ENCODE data around the gene GNPAT. TPM values are rescaled to one million over a fixed set of nuclear protein-coding genes. Genes with fewer than 3 reads are reported as not detected.
"Not testable (repeated sequence)": the region's sequence is repeated elsewhere in the genome, so short reads cannot be mapped to it uniquely, and the experiment has no call there.

GNPAT gene
- total and polyA plus RNA-seq, 5 experiments from 2014 or later, result 23.3 to 38.6 (median 34.5) TPM

DNA sequence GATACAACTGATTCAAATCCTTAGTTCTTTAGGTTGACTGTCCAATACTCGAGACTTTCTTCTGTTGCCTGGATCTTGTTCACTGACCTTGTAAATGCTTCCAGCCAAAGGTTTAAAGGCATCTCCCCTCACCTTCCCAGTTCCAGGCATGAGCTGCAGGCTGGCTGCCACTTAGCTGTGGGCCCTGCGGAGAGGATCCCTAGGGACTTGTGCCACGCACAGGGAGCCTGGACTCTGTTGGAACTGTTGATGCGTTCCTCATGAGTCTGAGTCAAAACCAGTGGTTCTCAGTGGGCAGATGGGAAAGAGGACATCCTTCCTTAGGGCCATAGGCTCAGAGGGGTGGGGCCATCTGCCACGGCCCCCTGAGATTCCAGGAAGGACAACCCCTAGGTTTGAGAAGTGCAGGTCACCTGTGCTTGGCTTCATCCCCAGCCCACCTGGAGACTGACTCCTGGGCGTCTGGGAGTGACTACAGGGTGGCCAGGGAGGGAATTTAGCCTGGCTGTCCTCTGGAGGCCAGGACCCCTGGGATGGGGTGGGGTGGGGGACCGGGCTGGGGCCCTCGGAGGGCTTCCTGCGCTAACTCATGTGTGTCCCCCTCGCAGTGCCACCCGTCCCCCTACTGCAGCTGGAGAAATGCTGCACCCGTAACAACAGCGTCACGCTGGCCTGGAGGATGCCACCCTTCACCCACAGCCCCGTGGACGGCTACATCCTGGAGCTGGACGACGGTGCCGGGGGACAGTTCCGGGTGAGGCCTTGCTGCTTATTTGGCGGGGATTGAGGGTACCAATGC lies 37.6 kb upstream of the GNPAT start:
- H3K4me1 Mint-ChIP-seq, result peaks cover 2 to 14% (median 7%) of the 10 kb centered on the region in 4 donors
- POLR2A ChIA-PET, result no interaction called here
- H3K27me3 Mint-ChIP-seq, result peaks cover 3 to 10% (median 6%) of the 10 kb centered on the region in 5 donors
- DNase-seq (peak in 1 of 10 donors; percentile 58), ATAC-seq (no peak)
- no peaks in the 10 kb centered on the region for H3K9me3 Mint-ChIP-seq
- H3K36me3 Mint-ChIP-seq, result no peaks in the 10 kb centered on the region
- H3K27ac Mint-ChIP-seq, result no peak overlapping the region
- no peak overlapping the region for H3K4me3 Mint-ChIP-seq

GRCh38 chr1:231206856-231207255 lies 34.2 kb upstream of the GNPAT start:
- Mint-ChIP-seq H3K27me3 (peaks cover 0 to 9% (median 3%) of the 10 kb centered on the region in 5 donors), H3K36me3 (no peaks in the 10 kb centered on the region), H3K4me1 (peaks cover 8 to 18% (median 11%) of the 10 kb centered on the region in 4 donors), H3K27ac (no peak overlapping the region), H3K4me3 (no peak overlapping the region), H3K9me3 (no peaks in the 10 kb centered on the region)
- no peak for DNase-seq
- POLR2A ChIA-PET, result no interaction called here
- ATAC-seq, result no peak

- no peaks in the 10 kb centered on the region for H3K36me3 Mint-ChIP-seq
- peaks cover 0 to 9% (median 3%) of the 10 kb centered on the region in 5 donors for H3K27me3 Mint-ChIP-seq
- no peak overlapping the region for H3K27ac Mint-ChIP-seq
- no peaks in the 10 kb centered on the region for H3K9me3 Mint-ChIP-seq
- DNase-seq, result no peak
- ATAC-seq, result no peak
- H3K4me1 Mint-ChIP-seq, result peaks cover 5 to 16% (median 12%) of the 10 kb centered on the region in 4 donors
- POLR2A ChIA-PET, result interaction anchor here (0.6 kb wide), 1 partner anchor 52 kb away, joined by 3 read pairs; no protein-coding TSS in a partner anchor
- no peak overlapping the region for H3K4me3 Mint-ChIP-seq
These were observed 33.6 kb upstream of the GNPAT start for GRCh38 chr1:231207437-231207836.

DNA sequence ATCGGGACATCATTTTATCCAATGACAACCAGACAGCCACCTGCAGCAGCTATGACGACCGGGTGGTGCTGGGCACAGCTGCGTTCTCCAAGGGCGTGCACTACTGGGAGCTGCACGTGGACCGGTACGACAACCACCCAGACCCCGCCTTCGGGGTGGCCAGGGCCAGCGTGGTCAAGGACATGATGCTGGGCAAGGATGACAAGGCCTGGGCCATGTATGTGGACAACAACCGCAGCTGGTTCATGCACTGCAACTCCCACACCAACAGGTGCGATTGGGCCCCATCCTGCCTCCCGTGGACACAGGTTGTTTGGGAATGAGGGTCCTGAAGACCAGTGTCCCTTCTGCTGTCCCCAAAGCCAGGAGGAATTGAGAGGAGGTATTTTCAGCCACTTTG lies 32.0 kb upstream of the GNPAT start:
- ATAC-seq (no peak), DNase-seq (peak in 1 of 10 donors; percentile 52)
- peaks cover 0 to 7% (median 0%) of the 10 kb centered on the region in 5 donors for H3K27me3 Mint-ChIP-seq
- H3K4me3 Mint-ChIP-seq, result no peak overlapping the region
- POLR2A ChIA-PET, result no interaction called here
- H3K4me1 Mint-ChIP-seq, result peaks cover 5 to 13% (median 12%) of the 10 kb centered on the region in 4 donors
- H3K36me3 Mint-ChIP-seq, result no peaks in the 10 kb centered on the region
- H3K9me3 Mint-ChIP-seq, result no peaks in the 10 kb centered on the region
- H3K27ac Mint-ChIP-seq, result no peak overlapping the region

GRCh38 chr1:231209531-231209930 lies 31.5 kb upstream of the GNPAT start:
- no peak overlapping the region for H3K4me3 Mint-ChIP-seq
- POLR2A ChIA-PET, result no interaction called here
- H3K27me3 Mint-ChIP-seq, result peaks cover 0 to 5% (median 0%) of the 10 kb centered on the region in 5 donors
- no peak for DNase-seq
- no peak overlapping the region for H3K27ac Mint-ChIP-seq
- no peaks in the 10 kb centered on the region for H3K36me3 Mint-ChIP-seq
- peaks cover 5 to 13% (median 12%) of the 10 kb centered on the region in 4 donors for H3K4me1 Mint-ChIP-seq
- H3K9me3 Mint-ChIP-seq, result no peaks in the 10 kb centered on the region
- ATAC-seq, result no peak

DNA sequence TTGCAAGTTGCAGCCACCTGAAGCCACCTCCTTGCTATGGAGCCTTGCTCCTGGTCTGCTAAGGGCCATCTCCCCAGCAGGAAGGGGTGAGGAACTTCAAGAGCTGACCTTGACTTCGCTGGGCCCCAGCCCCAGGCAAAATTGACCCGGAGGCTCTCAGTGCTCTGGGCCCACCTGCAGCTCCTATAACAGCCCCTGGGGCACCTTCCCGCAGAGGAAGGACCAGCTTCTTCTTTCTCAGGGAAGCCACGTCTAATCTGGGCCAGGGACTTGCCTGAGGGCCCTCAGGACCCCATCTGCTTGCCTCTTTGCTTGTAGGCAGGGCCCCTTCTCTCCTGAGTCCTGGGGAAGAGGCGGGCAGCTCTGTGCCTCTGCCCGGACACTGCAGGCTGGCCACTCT lies 30.9 kb upstream of the GNPAT start:
- POLR2A ChIA-PET, result interaction anchor here (0.6 to 1.3 kb wide), 3 partner anchors 49 to 170 kb away, joined by 3 to 5 read pairs (median 3); partner anchors contain the start of gene FAM89A
- ATAC-seq (no peak), DNase-seq (no peak)
- Mint-ChIP-seq H3K4me1 (peaks cover 5 to 19% (median 15%) of the 10 kb centered on the region in 4 donors), H3K27me3 (peaks cover 0 to under 1% (median 0%) of the 10 kb centered on the region in 5 donors), H3K9me3 (no peaks in the 10 kb centered on the region), H3K36me3 (no peaks in the 10 kb centered on the region), H3K4me3 (no peak overlapping the region), H3K27ac (no peak overlapping the region)

DNA sequence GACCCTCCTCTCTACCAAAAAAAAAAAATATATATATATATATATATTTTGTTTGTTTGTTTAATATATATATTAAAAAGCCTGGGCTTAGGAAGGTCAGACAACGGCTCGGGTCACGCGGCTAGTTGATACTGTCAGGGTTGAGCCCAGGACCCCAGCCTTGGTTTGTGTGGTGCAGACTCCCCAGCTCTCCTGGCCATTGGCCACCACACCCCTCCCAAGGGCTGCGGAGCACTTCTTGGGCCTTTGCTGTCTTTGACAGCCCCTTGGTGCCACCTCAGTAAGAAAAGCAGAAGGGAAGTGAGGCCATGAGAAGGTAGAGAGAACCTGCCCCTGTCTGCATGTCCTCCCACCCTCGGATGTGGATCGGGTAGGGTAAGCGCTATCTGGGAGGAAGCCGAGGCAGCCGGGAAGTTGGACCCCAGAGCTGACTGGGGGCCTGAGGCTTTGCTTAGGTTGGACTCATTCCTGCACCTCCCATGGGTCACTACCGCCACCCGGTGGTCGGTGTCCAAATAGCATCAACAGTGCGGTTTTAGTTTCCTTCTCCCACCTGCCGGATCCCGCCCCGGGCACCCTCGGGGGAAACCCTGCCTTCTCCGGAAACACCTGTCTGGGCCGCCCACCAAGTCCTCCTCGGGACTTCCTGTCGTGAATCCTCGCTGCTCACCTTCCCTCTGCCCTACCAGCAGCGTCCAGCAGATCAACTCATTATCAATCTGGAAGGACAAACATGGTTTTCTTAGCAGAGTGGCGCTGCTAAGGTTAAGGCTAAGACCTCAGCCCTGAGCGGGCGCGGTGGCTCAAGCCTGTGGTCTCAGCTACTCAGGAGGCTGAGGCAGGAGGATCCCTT lies 29.8 kb upstream of the GNPAT start:
- H3K4me3 Mint-ChIP-seq, result peak overlapping the region; percentile 71 to 95 (median 91)
- no peaks in the 10 kb centered on the region for H3K36me3 Mint-ChIP-seq
- ATAC-seq, result peak; percentile 90 to 94
- POLR2A ChIA-PET, result interaction anchor here (0.7 to 1.3 kb wide), 2 partner anchors 113 to 171 kb away, joined by 3 read pairs; partner anchors contain the start of gene FAM89A
- no peaks in the 10 kb centered on the region for H3K9me3 Mint-ChIP-seq
- peaks cover 10 to 30% (median 24%) of the 10 kb centered on the region in 4 donors for H3K4me1 Mint-ChIP-seq
- peak overlapping the region; percentile 41 to 92 (median 68) for H3K27ac Mint-ChIP-seq
- DNase-seq, result peak; percentile 82 to 93 (median 88)
- no peaks in the 10 kb centered on the region for H3K27me3 Mint-ChIP-seq

DNA sequence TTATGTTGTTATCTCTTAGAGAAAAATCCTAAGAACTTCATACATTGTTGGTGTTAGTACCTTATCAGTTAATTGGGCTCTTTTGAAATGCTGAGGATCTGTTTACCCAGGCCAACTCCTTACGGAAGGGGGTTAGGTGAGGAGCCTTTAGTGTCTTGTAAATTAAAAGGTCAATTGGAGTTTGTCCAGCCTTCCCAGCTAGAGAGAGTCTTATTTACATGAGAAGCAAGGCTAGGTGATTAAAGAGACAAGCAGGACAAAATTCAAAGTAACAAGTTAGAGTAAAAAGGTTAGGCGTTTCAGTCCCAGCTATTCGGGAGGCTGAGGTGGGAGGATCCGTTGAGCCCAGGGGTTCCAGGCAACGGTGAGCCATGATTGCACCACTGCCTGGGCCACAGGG lies 28.7 kb upstream of the GNPAT start:
- H3K9me3 Mint-ChIP-seq, ATAC-seq, DNase-seq, POLR2A ChIA-PET, H3K27me3 Mint-ChIP-seq, H3K36me3 Mint-ChIP-seq: not testable (repeated sequence)
- H3K4me1 Mint-ChIP-seq, result peaks cover 11 to 32% (median 25%) of the 10 kb centered on the region in 4 donors
- H3K4me3 Mint-ChIP-seq, result peak overlapping the region in 1 of 10 donors; percentile 86
- H3K27ac Mint-ChIP-seq, result peak overlapping the region in 5 of 10 donors; percentile 1 to 92 (median 41)

DNA sequence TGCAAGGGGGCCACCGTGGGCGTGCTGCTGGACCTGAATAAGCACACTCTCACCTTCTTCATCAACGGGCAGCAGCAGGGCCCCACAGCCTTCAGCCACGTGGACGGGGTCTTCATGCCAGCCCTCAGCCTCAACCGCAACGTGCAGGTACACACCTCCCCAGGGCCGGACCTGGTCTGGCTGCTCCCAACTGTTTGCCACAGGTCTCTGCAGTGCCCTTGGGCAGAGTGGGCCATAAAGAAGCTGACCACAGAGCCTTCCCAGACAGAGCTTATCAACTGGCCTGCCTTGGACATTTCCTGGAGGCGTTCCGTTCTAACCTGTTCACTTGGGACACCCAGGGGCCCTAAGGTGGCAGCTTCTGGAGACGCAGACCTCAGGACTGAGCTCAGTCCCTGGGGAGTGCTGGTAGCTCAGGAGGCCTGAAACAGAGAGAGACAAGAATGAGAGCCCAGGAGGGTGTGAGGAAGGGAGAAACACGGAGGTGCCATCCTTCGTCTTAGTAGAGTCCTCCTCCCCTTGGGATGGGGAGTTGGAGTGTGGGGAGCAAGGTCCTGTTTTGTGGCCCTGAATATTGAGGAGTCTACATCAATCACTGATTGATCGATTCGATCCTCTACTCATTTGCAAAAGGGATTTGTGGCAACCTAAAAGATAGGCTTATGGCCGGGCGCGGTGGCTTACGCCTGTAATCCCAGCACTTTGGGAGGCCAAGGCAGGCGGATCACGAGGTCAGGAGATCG lies 27.0 kb upstream of the GNPAT start:
- Mint-ChIP-seq H3K9me3 (no peaks in the 10 kb centered on the region), H3K27me3 (no peaks in the 10 kb centered on the region), H3K4me1 (peaks cover 11 to 32% (median 25%) of the 10 kb centered on the region in 4 donors), H3K4me3 (peak overlapping the region in 2 of 10 donors; percentile 11 to 41), H3K36me3 (no peaks in the 10 kb centered on the region), H3K27ac (peak overlapping the region in 2 of 10 donors; percentile 38 to 83)
- POLR2A ChIA-PET, result no interaction called here
- no peak for ATAC-seq
- no peak for DNase-seq

- Mint-ChIP-seq H3K36me3 (no peaks in the 10 kb centered on the region), H3K9me3 (no peaks in the 10 kb centered on the region), H3K4me1 (peaks cover 11 to 32% (median 25%) of the 10 kb centered on the region in 4 donors), H3K27me3 (no peaks in the 10 kb centered on the region), H3K27ac (peak overlapping the region in 5 of 10 donors; percentile 37 to 84 (median 75)), H3K4me3 (peak overlapping the region in 7 of 10 donors; percentile 48 to 64 (median 52))
- DNase-seq, result peak in 1 of 10 donors; percentile 13
- POLR2A ChIA-PET, result interaction anchor here (1.5 kb wide), 1 partner anchor 27 kb away, joined by 4 read pairs; no protein-coding TSS in a partner anchor
- ATAC-seq, result peak in 1 of 2 donors; percentile 16
These were observed 25.9 kb upstream of the GNPAT start for GRCh38 chr1:231214918-231215680.

DNA sequence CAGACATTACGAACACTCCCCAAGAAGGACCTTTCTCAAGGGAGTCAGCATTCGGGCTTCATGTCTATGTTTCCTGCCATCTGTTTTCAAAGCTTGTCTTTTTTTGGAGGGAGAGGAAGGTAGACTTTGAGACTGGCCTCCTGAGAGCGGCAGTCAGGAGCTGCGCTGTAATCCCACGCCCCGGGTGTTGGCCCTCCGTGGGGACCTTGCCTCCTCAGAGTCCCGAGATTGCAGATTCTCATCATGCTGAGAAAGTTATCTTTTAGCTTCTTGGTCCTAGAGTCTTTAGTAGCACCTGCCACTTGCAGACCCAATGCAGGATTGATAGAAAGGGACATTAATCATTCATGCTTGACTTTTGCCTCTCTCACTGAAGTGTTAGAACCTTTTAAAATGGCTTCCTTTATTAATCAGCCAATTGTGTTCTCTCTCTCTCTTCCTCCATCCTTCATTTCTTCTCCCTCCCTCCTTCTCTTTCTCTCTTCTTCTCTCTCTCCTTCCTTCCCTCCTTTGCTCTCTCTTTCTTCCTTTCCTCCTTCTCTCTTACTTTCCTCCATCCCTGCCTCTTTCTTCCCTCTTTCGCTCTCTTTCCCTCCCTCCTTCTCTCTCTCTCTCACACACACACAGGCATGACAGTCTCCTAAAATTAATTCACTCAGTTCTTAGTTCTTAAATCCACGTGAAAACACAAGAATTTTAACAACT lies 25.2 kb upstream of the GNPAT start:
- no peaks in the 10 kb centered on the region for H3K27me3 Mint-ChIP-seq
- peak overlapping the region in 8 of 10 donors; percentile 3 to 88 (median 68) for H3K27ac Mint-ChIP-seq
- no peaks in the 10 kb centered on the region for H3K36me3 Mint-ChIP-seq
- no peak for ATAC-seq
- POLR2A ChIA-PET, result interaction anchor here (1.5 kb wide), 1 partner anchor 26 kb away, joined by 4 read pairs; no protein-coding TSS in a partner anchor
- peak overlapping the region in 8 of 10 donors; percentile 40 to 64 (median 52) for H3K4me3 Mint-ChIP-seq
- peaks cover 11 to 32% (median 25%) of the 10 kb centered on the region in 4 donors for H3K4me1 Mint-ChIP-seq
- no peaks in the 10 kb centered on the region for H3K9me3 Mint-ChIP-seq
- no peak for DNase-seq
